Skeletal muscle tissue (tissue), 4 donors: ENCODE results near the gene CYTH2. TPM values are rescaled to one million over a fixed set of nuclear protein-coding genes. Genes with fewer than 3 reads are reported as not detected.

Experiments
- H3K27ac ChIP-seq: one replicate; pipeline ENCODE4 v1.7.0; 2013; ENCODE audit warnings: mild to moderate bottlenecking, low read depth, low read length, inconsistent platforms
- H3K27me3 ChIP-seq, 3 donors: one replicate each; pipeline ENCODE4 v1.7.0; 2013; ENCODE audit warnings: low read length in 3 of 3; ENCODE audit not compliant: control insufficient read depth in 3 of 3, insufficient read depth in 3 of 3
- H3K36me3 ChIP-seq, 3 donors: one replicate each; pipeline ENCODE4 v1.7.0; 2013; ENCODE audit warnings: low read length in 3 of 3; ENCODE audit not compliant: control insufficient read depth in 3 of 3, insufficient read depth in 3 of 3
- H3K4me1 ChIP-seq, 3 donors: one replicate each; pipeline ENCODE4 v1.7.0; 2013; ENCODE audit warnings: low read length in 3 of 3, mild to moderate bottlenecking in 3 of 3; ENCODE audit not compliant: control insufficient read depth in 3 of 3, insufficient read depth in 3 of 3
- H3K4me3 ChIP-seq, 3 donors: one replicate each; pipeline ENCODE4 v1.7.0; 2013; ENCODE audit warnings: low read length in 3 of 3
- H3K9ac ChIP-seq, 3 donors: one replicate each; pipeline ENCODE4 v1.7.0; 2013; ENCODE audit warnings: low read length in 3 of 3, mild to moderate bottlenecking in 3 of 3, moderate library complexity in 2 of 3, low read depth in 1 of 3
- H3K9me3 ChIP-seq, 3 donors: one replicate each; pipeline ENCODE4 v1.7.0; 2013; ENCODE audit warnings: low read length in 3 of 3; ENCODE audit not compliant: control insufficient read depth in 3 of 3
- total RNA-seq: library from RNA; depleted of rRNA; stranded (reverse); fragments of >200 nt; gene quantifications from one replicate; pipeline ENCODE4 v1.2.3, GENCODE V29; 2014
- donor health status: Osteomylitis.

The CYTH2 gene
- total RNA-seq, 1 donor from 2014 or later, result 33.4 TPM

- H3K9ac ChIP-seq, result no peak overlapping the region
- H3K9me3 ChIP-seq, result no peaks in the 10 kb centered on the region
- H3K36me3 ChIP-seq, result no peaks in the 10 kb centered on the region
- H3K4me1 ChIP-seq, result peaks cover 5 to 6% (median 6%) of the 10 kb centered on the region in 3 donors
- no peak overlapping the region for H3K4me3 ChIP-seq
- peaks cover 26 to 43% (median 41%) of the 10 kb centered on the region in 3 donors for H3K27me3 ChIP-seq
- H3K27ac ChIP-seq, result no peak overlapping the region
Observed at GRCh38 chr19:48500830-48501493, 31.8 kb downstream of the CYTH2 start.

DNA sequence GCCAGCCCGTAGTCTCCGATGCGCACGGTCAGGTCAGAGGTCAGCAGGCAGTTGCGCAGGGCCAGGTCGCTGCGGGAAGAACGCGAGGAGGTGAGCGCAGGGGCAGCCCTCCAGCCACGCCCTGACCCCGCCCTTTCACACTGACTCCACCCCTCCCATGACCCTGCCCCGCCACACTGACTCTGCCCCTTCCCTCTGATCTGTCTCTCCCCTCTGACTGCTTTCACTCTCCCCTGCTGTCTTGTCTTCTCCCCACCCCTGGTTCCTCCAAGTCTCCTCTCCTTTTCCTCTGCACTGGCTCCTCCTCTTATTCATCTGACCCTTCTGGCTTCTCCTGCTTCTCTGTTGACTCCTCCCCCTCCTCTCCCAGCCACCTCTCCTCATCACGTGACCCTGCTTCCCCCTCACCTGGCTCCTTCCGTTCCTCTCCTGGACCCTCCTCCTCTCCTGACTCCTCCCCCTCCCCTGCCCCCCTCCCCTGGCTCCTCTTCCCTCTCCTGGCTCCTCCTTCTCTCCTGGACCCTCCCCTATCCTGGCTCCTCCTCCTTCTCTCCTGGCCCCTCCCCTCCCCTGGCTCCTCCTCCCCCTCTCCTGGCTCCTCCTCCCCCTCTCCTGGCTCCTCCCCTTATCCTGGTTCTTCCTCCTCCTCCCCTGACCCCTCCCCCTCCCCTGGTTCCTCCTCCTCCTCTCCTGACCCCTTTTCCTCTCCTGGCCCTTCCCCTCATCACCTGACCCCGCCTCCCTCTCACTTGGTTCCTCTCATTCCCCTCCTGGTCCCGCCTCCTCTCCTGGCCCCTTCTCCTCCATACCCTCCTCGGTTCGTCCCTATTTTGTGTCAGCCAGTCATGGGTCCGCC lies 32.6 kb downstream of the CYTH2 start:
- Histone ChIP-seq H3K27me3 (peaks cover 25 to 43% (median 39%) of the 10 kb centered on the region in 3 donors), H3K9me3 (no peaks in the 10 kb centered on the region), H3K4me1 (peaks cover 5 to 6% (median 6%) of the 10 kb centered on the region in 3 donors), H3K36me3 (no peaks in the 10 kb centered on the region), H3K4me3 (no peak overlapping the region), H3K27ac (no peak overlapping the region), H3K9ac (no peak overlapping the region)

DNA sequence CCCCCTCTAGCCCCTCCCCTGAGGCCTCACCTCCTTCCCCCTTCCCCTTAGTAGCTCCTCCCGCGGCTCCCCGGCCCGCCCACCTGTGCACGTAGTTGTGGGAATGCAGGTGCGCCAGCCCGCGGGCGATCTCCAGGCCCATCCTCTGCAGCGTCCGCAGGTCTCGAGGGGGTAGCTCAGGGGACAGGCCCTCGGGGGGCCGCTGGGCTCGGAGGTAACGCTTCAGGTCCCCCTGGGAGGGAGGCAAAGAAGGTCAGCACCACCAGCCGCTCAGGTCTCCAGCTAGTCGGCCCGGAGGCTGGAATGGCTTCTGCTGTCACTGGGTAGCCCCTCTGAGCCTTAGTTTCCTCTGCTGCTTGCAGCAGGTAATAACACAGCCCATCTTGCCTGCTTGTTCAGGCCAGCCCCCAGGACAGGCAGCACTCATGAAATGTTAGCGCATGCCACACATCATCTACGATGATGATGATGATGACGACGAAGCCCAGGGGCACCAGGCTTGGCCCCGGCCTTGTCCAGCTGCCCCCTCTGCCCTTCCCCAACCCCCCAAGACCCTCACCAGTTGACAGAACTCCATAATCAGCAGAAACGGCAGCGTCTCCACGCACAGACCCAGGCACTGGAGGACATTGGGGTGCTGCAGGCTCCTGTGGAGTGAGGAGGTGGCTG lies 33.3 kb downstream of the CYTH2 start:
- no peak overlapping the region for H3K27ac ChIP-seq
- H3K36me3 ChIP-seq, result no peaks in the 10 kb centered on the region
- no peak overlapping the region for H3K9ac ChIP-seq
- H3K9me3 ChIP-seq, result no peaks in the 10 kb centered on the region
- H3K27me3 ChIP-seq, result peaks cover 17 to 37% (median 31%) of the 10 kb centered on the region in 3 donors
- H3K4me1 ChIP-seq, result peaks cover 5 to 6% (median 6%) of the 10 kb centered on the region in 3 donors
- H3K4me3 ChIP-seq, result no peak overlapping the region

DNA sequence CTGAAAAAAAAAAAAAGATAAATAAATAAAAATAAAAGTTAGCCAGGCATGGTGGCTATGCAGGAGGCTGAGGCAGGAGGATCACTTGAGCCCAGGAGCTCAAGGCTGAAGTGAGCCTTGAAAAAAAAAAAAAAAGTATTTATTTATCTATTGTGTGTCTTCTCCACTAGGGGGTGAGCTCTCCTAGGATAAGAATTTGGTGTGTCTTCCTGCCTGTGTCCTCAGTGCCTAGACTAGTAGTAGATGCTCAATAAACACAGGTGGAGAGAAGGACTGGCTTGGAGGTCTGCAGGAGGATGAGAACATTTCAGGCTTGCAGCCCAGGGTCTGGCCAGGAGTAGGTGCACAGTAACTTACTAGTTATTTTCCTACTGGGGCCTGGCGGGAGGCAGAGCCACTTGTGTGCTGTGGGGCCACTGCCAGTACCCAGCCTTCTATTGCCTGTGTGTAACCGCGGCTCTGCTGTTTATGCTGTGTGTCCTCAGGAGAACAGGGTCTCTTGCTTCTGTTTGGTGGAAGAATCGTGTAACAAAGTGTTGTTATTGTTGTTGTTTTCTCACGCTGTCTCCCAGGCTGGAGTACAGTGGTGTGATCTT lies 37.1 kb downstream of the CYTH2 start:
- Histone ChIP-seq H3K9ac (no peak overlapping the region), H3K4me3 (no peak overlapping the region), H3K27ac (no peak overlapping the region), H3K9me3 (no peaks in the 10 kb centered on the region), H3K36me3 (no peaks in the 10 kb centered on the region), H3K27me3 (peaks cover 11 to 23% (median 13%) of the 10 kb centered on the region in 3 donors), H3K4me1 (peaks cover 4 to 7% (median 7%) of the 10 kb centered on the region in 3 donors)

DNA sequence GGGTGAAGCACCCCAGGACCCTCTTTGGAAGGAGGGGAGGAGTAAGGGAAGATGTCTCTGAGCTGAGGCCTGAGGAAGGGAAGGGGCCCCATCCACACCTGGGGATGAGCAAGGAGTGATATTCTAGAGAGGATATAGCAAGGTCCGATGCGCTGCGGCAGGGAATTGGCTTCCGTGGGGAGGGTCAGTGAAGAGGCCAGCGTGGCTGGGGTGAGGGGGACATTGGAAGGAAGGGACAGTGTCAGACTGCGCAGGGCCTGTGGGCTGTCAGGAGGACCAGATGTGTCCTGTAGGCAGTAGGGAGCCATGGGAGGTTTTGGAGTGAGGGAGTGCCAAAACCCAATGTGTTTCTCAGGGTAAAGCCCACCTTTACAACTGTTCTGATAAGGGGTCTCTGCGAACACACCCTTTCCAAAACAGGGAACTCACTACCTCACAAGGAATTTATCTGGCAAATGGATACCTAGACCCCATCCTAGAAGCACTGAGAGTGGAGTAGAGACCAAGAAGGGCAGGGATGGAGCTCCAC lies 38.8 kb downstream of the CYTH2 start:
- no peaks in the 10 kb centered on the region for H3K9me3 ChIP-seq
- H3K27ac ChIP-seq, result no peak overlapping the region
- no peak overlapping the region for H3K4me3 ChIP-seq
- peaks cover 3 to 4% (median 4%) of the 10 kb centered on the region in 3 donors for H3K4me1 ChIP-seq
- H3K27me3 ChIP-seq, result peaks cover 14 to 30% (median 14%) of the 10 kb centered on the region in 3 donors
- no peak overlapping the region for H3K9ac ChIP-seq
- no peaks in the 10 kb centered on the region for H3K36me3 ChIP-seq

DNA sequence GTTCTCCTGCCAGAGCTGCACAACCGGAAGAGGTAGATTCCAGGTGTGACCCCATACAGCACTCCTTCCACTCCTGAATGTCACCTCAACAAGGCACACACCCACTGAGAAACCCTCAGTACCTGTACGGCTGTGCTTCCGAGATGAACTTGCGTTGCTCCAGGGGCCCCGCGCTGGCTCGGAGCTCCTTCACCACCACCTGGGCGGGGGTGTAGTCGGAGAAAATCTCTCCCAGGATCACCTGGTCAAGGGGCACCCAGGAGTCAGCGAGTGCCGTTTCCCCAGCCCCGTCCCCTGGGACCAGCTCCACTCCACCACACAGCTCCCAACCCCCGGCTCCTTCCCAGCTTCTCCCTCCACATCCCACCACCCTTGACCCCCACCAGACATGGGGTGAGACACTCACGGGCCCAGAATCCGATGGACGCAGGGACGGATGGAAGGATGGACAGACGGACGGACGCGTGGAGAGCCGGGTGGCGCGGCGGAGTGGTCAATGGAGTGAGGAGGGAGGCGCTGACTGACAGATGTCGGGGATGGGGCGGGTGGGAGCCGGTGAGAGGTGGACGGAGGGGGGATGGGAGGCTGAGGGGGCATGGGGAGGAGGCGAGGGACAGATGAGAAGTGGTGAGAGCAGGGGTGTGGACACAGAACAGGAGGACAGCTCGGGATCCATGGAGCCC lies 39.7 kb downstream of the CYTH2 start:
- no peaks in the 10 kb centered on the region for H3K36me3 ChIP-seq
- H3K9me3 ChIP-seq, result no peaks in the 10 kb centered on the region
- H3K27ac ChIP-seq, result no peak overlapping the region
- H3K9ac ChIP-seq, result no peak overlapping the region
- H3K27me3 ChIP-seq, result peaks cover 20 to 34% (median 21%) of the 10 kb centered on the region in 3 donors
- H3K4me3 ChIP-seq, result no peak overlapping the region
- H3K4me1 ChIP-seq, result peaks cover 8 to 9% (median 9%) of the 10 kb centered on the region in 3 donors

GRCh38 chr19:48509467-48510194 lies 40.5 kb downstream of the CYTH2 start:
- Histone ChIP-seq H3K27ac (no peak overlapping the region), H3K4me1 (peaks cover 8 to 9% (median 9%) of the 10 kb centered on the region in 3 donors), H3K9me3 (no peaks in the 10 kb centered on the region), H3K36me3 (no peaks in the 10 kb centered on the region), H3K4me3 (no peak overlapping the region), H3K27me3 (peaks cover 20 to 34% (median 21%) of the 10 kb centered on the region in 3 donors), H3K9ac (no peak overlapping the region)

DNA sequence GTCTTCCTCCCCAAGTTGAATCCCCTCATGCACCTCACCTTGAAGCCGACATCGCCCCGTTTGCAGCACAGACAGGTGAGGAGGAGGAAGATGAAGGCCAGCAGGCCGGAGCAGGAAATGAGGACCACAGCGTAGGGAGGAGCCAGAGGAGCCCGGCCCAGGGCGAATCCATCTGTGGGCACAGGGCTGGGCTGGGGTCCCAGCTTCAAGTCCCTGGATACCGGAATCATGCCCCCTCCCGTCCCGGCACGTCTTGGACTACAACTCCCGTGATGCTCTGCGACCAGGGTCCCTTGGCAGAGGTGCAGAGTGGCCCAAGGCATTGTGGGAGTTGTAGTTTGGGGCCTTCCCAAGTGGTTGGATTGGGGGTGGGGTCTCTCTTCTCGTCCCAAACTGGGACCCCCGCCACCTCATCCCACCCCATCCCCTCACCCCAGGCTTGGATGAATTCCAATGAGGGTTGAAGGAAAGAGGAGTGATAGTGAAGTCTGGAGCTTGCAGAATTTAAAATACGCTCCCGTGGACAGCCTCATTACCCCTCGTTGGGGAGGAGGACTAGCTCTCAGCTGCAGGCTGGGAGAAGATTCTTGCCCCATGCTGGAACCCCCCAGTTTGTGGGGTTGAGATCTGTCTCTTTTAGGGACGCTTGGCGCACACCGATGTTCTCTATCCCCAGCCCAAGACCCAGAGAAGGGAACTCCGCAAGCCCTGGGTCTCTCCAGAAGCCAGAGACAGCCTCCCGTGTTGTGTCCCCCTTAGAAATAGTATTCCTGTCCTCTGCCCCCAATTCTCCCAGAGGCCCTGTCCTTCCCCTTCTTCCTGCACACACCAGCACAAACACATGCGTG lies 41.5 kb downstream of the CYTH2 start:
- no peak overlapping the region for H3K9ac ChIP-seq
- H3K4me3 ChIP-seq, result peak overlapping the region in 2 of 3 donors; percentile 30 to 35
- no peak overlapping the region for H3K27ac ChIP-seq
- H3K9me3 ChIP-seq, result no peaks in the 10 kb centered on the region
- H3K4me1 ChIP-seq, result peaks cover 8 to 9% (median 9%) of the 10 kb centered on the region in 3 donors
- H3K36me3 ChIP-seq, result no peaks in the 10 kb centered on the region
- H3K27me3 ChIP-seq, result peaks cover 20 to 34% (median 21%) of the 10 kb centered on the region in 3 donors
